Inflammatory macrophage treated with lipopolysaccharide for 4 hours (primary cell): ENCODE results near the gene BCL2L14.
"Not testable (repeated sequence)": the region's sequence is repeated elsewhere in the genome, so short reads cannot be mapped to it uniquely, and the experiment has no call there.

Experiments
- DNase-seq: peaks from one replicate; pipeline ENCODE4 v3.0.0-alpha.2; 2020

Gene BCL2L14

GRCh38 chr12:12110923-12111555 lies 40.3 kb downstream of the BCL2L14 start:
- not testable (repeated sequence) for DNase-seq

DNA sequence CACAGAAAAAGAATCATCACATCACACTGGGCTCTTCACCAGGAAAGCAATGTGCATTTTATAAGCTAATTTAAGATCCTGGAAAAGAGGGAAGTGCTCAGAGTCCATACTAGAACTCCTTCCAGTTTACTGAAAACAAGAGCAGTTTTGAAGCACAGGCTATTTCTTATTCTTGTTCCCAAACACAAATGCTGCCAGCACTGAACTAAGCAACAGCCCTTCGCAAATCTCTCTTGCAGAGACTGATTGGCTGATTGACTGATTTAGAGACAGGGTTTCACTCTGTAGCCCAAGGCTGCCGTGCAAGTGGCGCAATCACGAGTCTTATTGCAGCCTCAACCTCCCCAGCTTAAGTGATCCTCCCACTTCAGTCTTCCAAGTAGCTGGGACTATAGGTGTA lies 44.8 kb downstream of the BCL2L14 start:
- no peak for DNase-seq

DNA sequence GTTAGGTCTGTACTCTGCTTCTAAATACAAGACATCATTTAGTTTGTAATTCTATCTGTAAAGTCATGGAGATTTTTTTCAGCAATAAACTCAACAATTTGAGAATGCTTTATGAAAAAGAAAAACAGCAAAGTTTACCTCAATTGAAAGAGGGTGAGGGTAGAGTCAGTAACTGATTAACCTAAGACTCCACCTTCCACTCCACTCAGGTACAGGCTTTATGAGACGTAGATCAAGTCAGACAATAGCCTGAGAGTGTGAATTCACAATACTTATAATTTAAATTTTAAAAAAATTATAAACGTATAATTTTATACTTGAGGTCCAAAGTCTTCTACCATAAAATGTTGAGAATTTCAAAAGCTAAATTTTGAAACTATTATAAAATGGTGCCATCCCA lies 45.9 kb downstream of the BCL2L14 start:
- DNase-seq = no peak

GRCh38 chr12:12121061-12121460 lies 50.3 kb downstream of the BCL2L14 start:
- DNase-seq = no peak

- DNase-seq = peak; percentile 83
Observed at GRCh38 chr12:12123036-12123604, 52.4 kb downstream of the BCL2L14 start.

- DNase-seq = no peak
Observed at GRCh38 chr12:12126551-12126950, 55.8 kb downstream of the BCL2L14 start.

GRCh38 chr12:12127304-12127703 lies 56.6 kb downstream of the BCL2L14 start:
- DNase-seq = no peak

DNA sequence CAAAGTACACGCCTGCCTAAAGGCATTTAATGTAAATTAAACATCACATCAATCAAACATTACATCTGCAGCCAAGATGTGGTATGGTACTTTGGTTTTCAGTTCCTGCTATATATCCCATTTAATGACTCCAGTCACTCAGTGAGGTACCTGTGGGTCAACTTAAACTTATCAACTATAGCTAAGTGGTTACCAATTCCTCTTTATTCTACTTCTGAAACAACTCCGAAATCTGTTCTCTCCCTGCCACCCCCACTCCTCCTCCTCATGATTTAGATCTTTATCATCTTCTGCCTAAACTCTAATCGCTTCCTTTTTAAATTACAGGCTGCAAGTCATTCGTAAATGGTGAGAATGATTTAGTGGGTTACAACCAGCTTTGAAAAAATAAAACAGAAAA lies 57.9 kb downstream of the BCL2L14 start:
- no peak for DNase-seq

- DNase-seq = no peak
Observed at GRCh38 chr12:12133259-12133658, 62.5 kb downstream of the BCL2L14 start.

DNA sequence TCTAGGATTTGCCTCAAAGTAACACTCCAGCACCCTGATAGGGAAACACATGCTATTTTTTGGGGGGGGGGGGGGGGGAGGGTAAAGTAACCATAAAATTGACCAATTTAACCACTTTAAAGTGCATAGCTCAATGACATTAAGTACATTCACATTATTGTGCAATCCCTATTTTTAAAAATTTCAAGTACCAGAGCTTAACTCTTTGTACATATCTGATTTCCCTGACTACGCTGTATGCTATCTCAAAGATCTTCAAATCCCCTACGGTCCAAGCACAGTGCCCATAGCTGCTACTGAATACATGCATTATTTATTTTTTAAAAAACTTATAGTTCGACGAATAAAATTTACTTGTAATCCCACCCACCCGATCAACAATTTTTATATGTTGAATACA lies 63.0 kb downstream of the BCL2L14 start:
- DNase-seq = no peak

- no peak for DNase-seq
Observed at GRCh38 chr12:12138203-12139154, 67.7 kb downstream of the BCL2L14 start.

- no peak for DNase-seq
Observed at GRCh38 chr12:12141000-12141399, 70.3 kb downstream of the BCL2L14 start.

- DNase-seq = not testable (repeated sequence)
Observed at GRCh38 chr12:12144531-12144930, 73.8 kb downstream of the BCL2L14 start.

- DNase-seq = no peak
Observed at GRCh38 chr12:12147111-12147510, 76.4 kb downstream of the BCL2L14 start.
